HG03439 (cell line): Measurements from ENCODE around the gene CACYBP.

Experiments
- ATAC-seq: cut with Tn5 transposase; IDR thresholded peaks from one replicate; pipeline ENCODE4 v1.9.1; 2021; ENCODE audit warnings: mild to moderate bottlenecking, moderate library complexity; ENCODE audit not compliant: unreplicated experiment

CACYBP gene, protein sequence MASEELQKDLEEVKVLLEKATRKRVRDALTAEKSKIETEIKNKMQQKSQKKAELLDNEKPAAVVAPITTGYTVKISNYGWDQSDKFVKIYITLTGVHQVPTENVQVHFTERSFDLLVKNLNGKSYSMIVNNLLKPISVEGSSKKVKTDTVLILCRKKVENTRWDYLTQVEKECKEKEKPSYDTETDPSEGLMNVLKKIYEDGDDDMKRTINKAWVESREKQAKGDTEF

GRCh38 chr1:174999936-175000696, at the start of gene CACYBP:
CACYBP (plus strand) TSS chr1:174999947; CDS start chr1:175000181, 234 bp downstream.
- ATAC-seq = no peak

GRCh38 chr1:174953285-174954072, 46.3 kb upstream of the CACYBP start:
- ATAC-seq = no peak

GRCh38 chr1:174954073-174954460, 45.7 kb upstream of the CACYBP start:
- no peak for ATAC-seq

DNA sequence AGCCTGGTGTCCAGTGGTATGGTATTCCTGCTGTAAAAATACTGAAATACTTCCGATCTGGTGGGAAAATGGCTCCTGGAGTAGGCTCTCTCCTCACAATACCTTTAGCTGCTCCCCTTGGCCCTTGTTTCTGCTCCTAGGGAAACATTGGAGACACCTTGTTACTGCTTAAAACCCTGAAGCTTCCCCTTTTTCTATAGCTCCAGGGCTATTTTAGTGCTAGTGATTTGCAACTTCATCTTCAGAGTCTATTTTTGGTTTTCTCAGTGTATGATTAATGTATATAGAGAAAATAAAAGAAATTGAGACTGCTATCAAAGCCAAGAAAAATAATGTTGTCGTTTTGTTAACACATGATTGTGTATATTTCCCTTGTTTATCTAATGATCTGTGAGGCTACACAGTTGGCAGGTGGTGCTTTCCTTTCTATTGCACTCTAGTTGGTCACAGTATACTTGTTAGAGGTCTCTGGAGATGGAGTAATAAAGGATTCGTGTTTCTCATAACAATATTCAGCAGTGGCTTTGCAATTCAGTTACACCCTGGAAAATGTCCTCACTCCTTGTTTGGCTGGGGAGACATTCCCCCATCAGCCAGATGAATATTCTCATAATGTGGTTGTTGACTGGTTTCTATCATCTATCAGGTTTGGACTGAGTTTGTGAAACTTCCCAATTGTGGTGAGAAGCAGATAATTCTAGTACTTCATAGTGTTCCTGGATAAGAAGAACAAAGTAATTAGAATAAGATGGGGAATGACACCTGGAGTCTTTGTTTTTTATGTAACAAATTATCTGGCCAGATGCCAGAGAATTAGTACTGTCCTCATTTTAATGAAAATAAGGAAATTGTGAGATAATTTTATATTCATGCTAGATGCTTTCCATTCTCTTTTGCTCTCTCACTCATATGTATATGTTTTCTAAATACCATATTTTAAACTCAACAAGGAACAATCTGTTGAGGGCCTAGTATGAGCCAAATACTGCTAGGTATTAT, 44.8 kb upstream of the CACYBP start:
- no peak for ATAC-seq

DNA sequence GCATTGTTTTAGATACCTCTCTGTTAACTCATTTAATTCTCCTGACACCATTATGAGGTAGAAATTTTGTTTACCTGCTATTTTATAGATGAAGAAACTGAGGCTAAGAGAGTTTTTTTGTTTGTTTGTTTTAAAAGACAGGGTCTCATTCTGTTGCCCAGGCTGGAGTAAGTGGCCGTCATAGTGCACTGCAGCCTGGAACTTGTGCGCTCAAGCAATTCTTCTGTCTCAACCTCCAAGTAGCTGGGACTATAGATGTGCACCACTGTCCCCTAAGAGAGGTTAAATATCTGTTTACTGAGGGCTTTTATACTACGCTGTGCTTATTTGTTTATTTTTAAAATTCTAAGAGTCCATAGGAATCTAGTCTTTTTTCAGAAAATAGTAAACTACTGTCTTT, 43.7 kb upstream of the CACYBP start:
- ATAC-seq = no peak

- no peak for ATAC-seq
Measured at GRCh38 chr1:174956976-174957375, 42.8 kb upstream of the CACYBP start.

- no peak for ATAC-seq
Measured at GRCh38 chr1:174957829-174958228, 41.9 kb upstream of the CACYBP start.

DNA sequence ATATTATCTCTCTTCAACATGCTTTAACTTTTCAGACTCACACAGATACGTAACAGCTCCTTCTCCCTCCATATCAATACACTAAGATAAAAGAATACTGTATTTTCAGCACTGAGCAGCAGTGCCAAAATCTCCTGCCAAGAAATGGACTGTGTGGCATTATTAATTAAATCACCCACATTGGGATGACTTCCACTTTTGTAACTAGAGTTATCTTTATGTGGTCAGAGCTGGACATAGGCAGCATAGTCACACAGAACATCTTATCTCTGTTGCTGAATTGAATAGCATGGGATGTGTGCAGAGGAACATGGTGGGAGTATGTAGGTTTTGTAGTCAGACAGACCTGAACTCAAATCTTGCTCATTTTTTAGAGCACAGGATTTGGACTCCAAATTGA, 41.4 kb upstream of the CACYBP start:
- ATAC-seq = no peak

- no peak for ATAC-seq
Measured at GRCh38 chr1:174960362-174960761, 39.4 kb upstream of the CACYBP start.

- no peak for ATAC-seq
Measured at GRCh38 chr1:174963529-174964125, 36.1 kb upstream of the CACYBP start.

DNA sequence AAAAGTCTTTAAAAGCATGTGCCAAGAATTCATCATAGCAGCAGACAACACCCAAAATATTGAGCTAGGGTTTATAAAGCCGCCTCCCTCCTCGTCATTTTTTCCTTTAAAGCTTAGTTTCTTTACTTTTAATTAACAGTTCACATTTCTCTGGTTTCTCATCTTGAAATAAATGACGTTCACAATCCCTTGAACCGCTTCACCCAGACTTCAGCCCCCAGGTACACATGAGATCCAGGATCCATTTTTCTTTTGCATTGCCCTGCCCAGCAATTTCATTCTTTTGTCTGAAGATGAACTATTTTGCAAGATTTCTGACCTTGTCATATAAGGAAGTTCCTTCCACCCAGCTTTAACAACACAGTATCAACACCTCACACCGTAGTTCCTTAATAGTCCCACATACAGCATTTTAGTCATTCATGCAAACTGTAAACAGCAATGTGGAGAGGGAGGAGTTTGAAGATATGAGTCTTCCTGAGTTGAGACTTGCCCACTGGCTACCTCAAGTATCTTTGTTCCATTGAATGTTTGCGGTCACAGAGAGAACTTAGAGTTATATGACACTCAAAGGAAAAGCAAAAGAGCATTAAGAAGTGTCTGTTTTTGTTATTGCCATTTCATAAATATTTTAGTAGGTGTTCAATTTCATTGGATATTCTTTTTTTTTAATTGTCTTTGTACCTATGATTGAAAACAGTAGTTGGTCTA, 35.3 kb upstream of the CACYBP start:
- ATAC-seq = no peak

- no peak for ATAC-seq
Measured at GRCh38 chr1:174964972-174965361, 34.8 kb upstream of the CACYBP start.

GRCh38 chr1:174965362-174966007, 34.3 kb upstream of the CACYBP start:
- ATAC-seq = no peak

- ATAC-seq = no peak
Measured at GRCh38 chr1:174966008-174966572, 33.7 kb upstream of the CACYBP start.

- no peak for ATAC-seq
Measured at GRCh38 chr1:174967845-174968705, 31.7 kb upstream of the CACYBP start.

DNA sequence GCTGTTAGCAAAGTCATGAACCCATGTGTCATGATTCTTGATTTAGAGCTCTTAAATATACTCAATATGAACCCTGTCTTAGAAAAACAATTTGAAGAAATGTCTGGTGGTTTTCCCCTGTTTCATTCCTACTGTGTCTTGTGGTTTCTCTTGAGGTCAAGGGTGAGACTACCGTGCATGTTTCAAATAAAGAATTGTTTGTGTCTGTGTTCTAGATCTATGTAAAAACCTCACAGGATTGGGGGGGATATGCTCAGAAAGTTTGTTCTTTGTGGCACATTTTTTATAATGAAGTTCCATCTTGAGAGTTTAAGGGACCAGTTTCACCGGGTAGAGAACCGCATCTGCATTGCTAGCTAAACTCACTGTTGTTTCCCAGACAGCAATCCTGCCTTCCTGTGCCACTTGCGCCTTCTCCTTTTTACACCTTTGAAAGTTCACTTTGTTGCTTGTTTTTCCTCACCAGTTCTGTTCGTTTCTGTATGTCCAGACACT, 30.9 kb upstream of the CACYBP start:
- ATAC-seq = peak; percentile 62

DNA sequence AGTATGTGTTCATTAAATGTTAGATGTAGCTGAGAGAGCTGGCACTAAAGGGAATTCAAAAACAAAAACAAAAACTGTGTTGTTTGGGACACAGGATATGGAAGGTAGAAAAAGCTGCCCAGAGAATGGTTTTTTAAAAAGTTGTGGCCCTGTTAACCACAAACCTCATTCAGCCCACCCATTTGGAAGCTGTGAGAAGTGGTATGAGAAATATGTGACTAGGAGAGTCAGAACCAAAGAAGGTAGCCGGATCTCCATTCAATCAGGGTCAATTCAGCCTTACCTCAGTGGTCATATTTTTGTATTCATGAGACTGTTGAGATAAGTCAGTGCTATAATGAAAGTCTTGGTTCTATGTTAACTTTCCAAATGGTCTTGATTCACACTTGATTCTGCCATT, 29.8 kb upstream of the CACYBP start:
- ATAC-seq = no peak

DNA sequence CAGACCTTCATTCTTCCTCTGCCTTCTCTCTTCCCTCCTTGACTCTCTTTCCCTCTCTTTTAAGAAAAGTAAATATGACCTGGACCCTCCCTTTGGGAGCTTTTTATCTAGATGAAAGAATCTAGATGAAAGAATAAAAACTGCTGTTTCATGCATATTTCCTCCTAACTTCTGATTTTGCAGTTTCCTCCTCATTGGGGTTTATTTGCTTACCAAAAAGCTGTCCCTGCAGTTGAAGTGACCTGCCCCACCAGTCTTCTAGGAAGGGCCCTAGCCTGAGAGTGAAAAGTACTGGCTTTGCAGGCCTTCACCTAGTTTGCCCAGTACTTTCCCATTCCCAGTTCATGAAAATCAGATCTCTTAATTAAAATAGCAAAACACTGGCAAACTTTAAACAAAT, 28.3 kb upstream of the CACYBP start:
- ATAC-seq = no peak
